ENCODE results near the gene UBAP2. TPM values are rescaled to one million over a fixed set of nuclear protein-coding genes. Genes with fewer than 3 reads are reported as not detected.

The UBAP2 gene
- total and polyA plus RNA-seq, 2 of the 4 experiments (the other 2 are of a cell fraction), result 12.9 to 25.5 TPM

DNA sequence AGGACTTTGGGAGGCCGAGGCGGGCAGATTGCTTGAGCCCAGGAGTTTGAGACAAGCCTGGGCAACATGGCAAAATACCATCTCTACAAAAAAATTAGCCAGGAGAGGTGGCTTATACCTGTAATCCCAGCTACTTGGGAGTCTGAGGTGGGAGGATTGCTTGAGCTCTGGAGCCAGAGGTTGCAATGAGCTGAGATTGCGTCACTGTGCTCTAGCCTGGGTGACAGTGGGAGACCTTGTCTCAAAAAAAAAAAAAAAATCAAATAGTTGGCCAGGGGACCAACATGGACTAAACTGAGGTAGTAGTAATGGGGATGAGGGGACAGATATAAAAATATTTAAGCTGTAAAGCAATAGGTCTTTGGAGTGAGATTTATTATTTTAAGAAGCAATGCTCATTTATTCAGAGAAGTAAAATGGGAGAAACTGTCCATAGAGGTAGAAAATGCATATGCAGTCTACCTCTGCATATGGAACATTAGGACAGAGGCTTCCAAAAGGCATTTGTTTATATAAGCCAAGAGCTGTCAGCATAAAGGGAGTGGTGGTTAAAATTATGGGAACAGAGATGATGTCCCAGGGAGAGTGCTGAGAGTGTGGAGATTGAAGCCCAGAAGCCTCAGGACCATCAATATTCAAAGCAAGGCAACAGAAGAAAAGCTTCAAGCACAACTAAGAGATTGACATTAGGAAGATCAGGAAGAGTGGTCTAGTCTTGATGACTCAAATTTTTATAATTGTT, 133.6 kb downstream of the UBAP2 start:
- dilution Hi-C loops (cut with HindIII; ENCODE audit: low sequenced_read_pairs, unreplicated experiment), result no loop called here
- Histone ChIP-seq H3K4me3 (ENCODE audit: insufficient read depth, low read depth, low read length) (no peak overlapping the region), H3K23ac (ENCODE audit: low read depth, low read length) (no peak overlapping the region), H2BK15ac (ENCODE audit: low read depth, low read length) (no peak overlapping the region), H4K8ac (ENCODE audit: low read depth in 2 of 2, low read length in 2 of 2) (no peak overlapping the region), H4K5ac (ENCODE audit: low read depth, low read length) (no peak overlapping the region), H4K20me1 (ENCODE audit: insufficient read depth, low read length) (peaks cover 20% of the 10 kb centered on the region; the same call in 1 of the 2 replicates), H3K4me1 (ENCODE audit: control insufficient read depth, insufficient read depth, low read length) (no peaks in the 10 kb centered on the region), H3K9me1 (ENCODE audit: insufficient read depth, low read length) (no peaks in the 10 kb centered on the region), H3K27ac (ENCODE audit: insufficient read depth, low read length) (no peak overlapping the region), H3K36me3 (ENCODE audit: control insufficient read depth, insufficient read depth, low read length) (peaks cover 39% of the 10 kb centered on the region), H3K56ac (ENCODE audit: extremely low read depth, insufficient read depth, low read length) (no peak overlapping the region), H3K9ac (ENCODE audit: low read depth, low read length) (no peak overlapping the region), H2AFZ (replicated peaks; ENCODE audit: low read length, poor library complexity) (no peak overlapping the region), H2BK120ac (ENCODE audit: low read depth, low read length) (no peak overlapping the region), H2BK20ac (ENCODE audit: low read depth, low read length) (no peak overlapping the region), H3K79me1 (ENCODE audit: low read depth in 1 of 2, low read length in 2 of 2) (peaks cover 37 to 62% of the 10 kb centered on the region in 2 experiments), H4K91ac (ENCODE audit: insufficient read depth, low read depth, low read length) (no peak overlapping the region), H2AK9ac (replicated peaks; ENCODE audit: low read depth, low read length, poor library complexity) (no peak overlapping the region), H2AK5ac (ENCODE audit: low read depth, low read length) (no peak overlapping the region), H3K4ac (ENCODE audit: low read depth, low read length) (no peak overlapping the region), H3K4me2 (ENCODE audit: low read depth, low read length) (no peak overlapping the region), H3K27me3 (ENCODE audit: control insufficient read depth, insufficient read depth, low read length) (no peaks in the 10 kb centered on the region), H3K9me3 (ENCODE audit: control insufficient read depth, insufficient read depth, low read length) (no peaks in the 10 kb centered on the region), H3K14ac (replicated peaks; ENCODE audit: low read depth, low read length) (no peak overlapping the region), H3K18ac (ENCODE audit: low read depth, low read length) (no peak overlapping the region), H2BK5ac (ENCODE audit: low read depth, low read length, poor library complexity, severe bottlenecking) (no peak overlapping the region)
- no peak for TF ChIP-seq USF2 (IDR thresholded peaks at IDR 0.05; ENCODE audit: low read depth, low read length)
- TF ChIP-seq RCOR1 (IDR thresholded peaks at IDR 0.05; ENCODE audit: insufficient replicate concordance, low read length), result no peak
- TF ChIP-seq CEBPB (IDR thresholded peaks at IDR 0.05; ENCODE audit: low read depth, low read length), result peak; percentile 57
- DNase-seq, result no peak
- intact Hi-C loops (cut with micrococcal nuclease), result no loop called here
- in situ Hi-C loops (cut with MboI; ENCODE audit: low sequenced_read_pairs), result no loop called here
- no CpG with 5 or more reads among the region's 3 CpGs for WGBS, 2 experiments (ENCODE audit: extremely low coverage in 2 of 2, insufficient read length in 1 of 2)
- CTCF ChIA-PET, result interaction anchor here (0.6 kb wide), 1 partner anchor 291 kb away, joined by 3 read pairs; no protein-coding TSS in a partner anchor
- BruUV-seq (replicated peaks), result no TSS peak
- POLR2A ChIA-PET (ENCODE audit: unreplicated experiment), result interaction anchor here (1.2 kb wide), 1 partner anchor 101 kb away, joined by 3 read pairs; no protein-coding TSS in a partner anchor
- no peak for ATAC-seq (ENCODE audit: low read depth)
